NCI-H128 (cell line): ENCODE results near the gene GPAT2.
"Not testable (repeated sequence)": the region's sequence is repeated elsewhere in the genome, so short reads cannot be mapped to it uniquely, and the experiment has no call there.

Source experiments
- DNase-seq: peaks from one replicate; lab custom pipeline; 2025; ENCODE audit not compliant: unreplicated experiment; lab: John Stamatoyannopoulos, UW

The GPAT2 gene

GRCh38 chr2:96023701-96024100, 11.0 kb downstream of the GPAT2 start:
- DNase-seq = not testable (repeated sequence)

- DNase-seq = not testable (repeated sequence)
These were observed 11.8 kb downstream of the GPAT2 start for GRCh38 chr2:96022701-96023447.

GRCh38 chr2:96022126-96022525, 12.6 kb downstream of the GPAT2 start:
- not testable (repeated sequence) for DNase-seq

GRCh38 chr2:96021142-96021541, 13.6 kb downstream of the GPAT2 start:
- DNase-seq = not testable (repeated sequence)

- not testable (repeated sequence) for DNase-seq
These were observed 14.7 kb downstream of the GPAT2 start for GRCh38 chr2:96019909-96020590.

- DNase-seq = not testable (repeated sequence)
These were observed 18.4 kb downstream of the GPAT2 start for GRCh38 chr2:96016321-96016720.

GRCh38 chr2:96012792-96013264, 21.9 kb downstream of the GPAT2 start:
- not testable (repeated sequence) for DNase-seq

- not testable (repeated sequence) for DNase-seq
These were observed 22.5 kb downstream of the GPAT2 start for GRCh38 chr2:96012086-96012791.

- not testable (repeated sequence) for DNase-seq
These were observed 23.6 kb downstream of the GPAT2 start for GRCh38 chr2:96011129-96011455.

- DNase-seq = not testable (repeated sequence)
These were observed 24.2 kb downstream of the GPAT2 start for GRCh38 chr2:96010320-96011128.

GRCh38 chr2:96009833-96010232, 24.9 kb downstream of the GPAT2 start:
- not testable (repeated sequence) for DNase-seq

GRCh38 chr2:96008051-96008450, 26.7 kb downstream of the GPAT2 start:
- not testable (repeated sequence) for DNase-seq

- DNase-seq = not testable (repeated sequence)
These were observed 28.5 kb downstream of the GPAT2 start for GRCh38 chr2:96006248-96006647.

GRCh38 chr2:95992520-95993272, 42.0 kb downstream of the GPAT2 start:
- DNase-seq = not testable (repeated sequence)

- not testable (repeated sequence) for DNase-seq
These were observed 42.6 kb downstream of the GPAT2 start for GRCh38 chr2:95992102-95992501.

- not testable (repeated sequence) for DNase-seq
These were observed 43.2 kb downstream of the GPAT2 start, which contains the start of gene ANKRD36C for GRCh38 chr2:95991351-95992094. ANKRD36C (minus strand) TSS chr2:95991824; CDS start chr2:95991708, 116 bp downstream.

GRCh38 chr2:95990884-95991283, 43.8 kb downstream of the GPAT2 start:
- not testable (repeated sequence) for DNase-seq
